ENCODE results near the gene QSOX1. TPM values are rescaled to one million over a fixed set of nuclear protein-coding genes. Genes with fewer than 3 reads are reported as not detected.
A peak's percentile ranks its signal among the peaks of the same experiment; 100 is the strongest.

Gene QSOX1
- total RNA-seq, 4 donors from 2014 or later = 65.9 to 124 (median 93.7) TPM

GRCh38 chr1:180232521-180233043 is 77.9 kb downstream of the QSOX1 start:
- Histone ChIP-seq H3K27me3 (peaks cover 96 to 100% (median 98%) of the 10 kb centered on the region in 3 donors), H3K36me3 (no peaks in the 10 kb centered on the region), H3K4me1 (peaks cover 23 to 41% of the 10 kb centered on the region in 2 donors), H3K27ac (no peak overlapping the region), H3K9me3 (no peaks in the 10 kb centered on the region), H3K4me3 (no peak overlapping the region)
- no peak for ATAC-seq
- TF ChIP-seq CTCF (IDR thresholded peaks at IDR 0.05 in 4 of 5, conservative IDR thresholded peaks at IDR 0.05 in 1 of 5) (no peak), POLR2A (IDR thresholded peaks at IDR 0.05) (no peak)
- DNase-seq = no peak
- in situ Hi-C loops (cut with MboI; ENCODE audit: low sequenced_read_pairs in 4 of 4) (no loop called here), intact Hi-C loops (cut with DNase I; ENCODE audit: low total_unique reads) (no loop called here)

- H3K9me3 ChIP-seq = no peaks in the 10 kb centered on the region
- DNase-seq = no peak
- H3K4me3 ChIP-seq = peak overlapping the region in 1 of 4 donors; percentile 20
- H3K4me1 ChIP-seq = peaks cover 23 to 41% of the 10 kb centered on the region in 2 donors
- peaks cover 96 to 100% (median 98%) of the 10 kb centered on the region in 3 donors for H3K27me3 ChIP-seq
- intact Hi-C loops (cut with DNase I; ENCODE audit: low total_unique reads) = no loop called here
- in situ Hi-C loops (cut with MboI; ENCODE audit: low sequenced_read_pairs in 4 of 4) = no loop called here
- no peak overlapping the region for H3K27ac ChIP-seq
- H3K36me3 ChIP-seq = no peaks in the 10 kb centered on the region
- TF ChIP-seq CTCF (IDR thresholded peaks at IDR 0.05 in 4 of 5, conservative IDR thresholded peaks at IDR 0.05 in 1 of 5) (no peak), POLR2A (IDR thresholded peaks at IDR 0.05) (no peak)
- ATAC-seq = no peak
Observed at GRCh38 chr1:180233191-180234011, 78.7 kb downstream of the QSOX1 start.

DNA sequence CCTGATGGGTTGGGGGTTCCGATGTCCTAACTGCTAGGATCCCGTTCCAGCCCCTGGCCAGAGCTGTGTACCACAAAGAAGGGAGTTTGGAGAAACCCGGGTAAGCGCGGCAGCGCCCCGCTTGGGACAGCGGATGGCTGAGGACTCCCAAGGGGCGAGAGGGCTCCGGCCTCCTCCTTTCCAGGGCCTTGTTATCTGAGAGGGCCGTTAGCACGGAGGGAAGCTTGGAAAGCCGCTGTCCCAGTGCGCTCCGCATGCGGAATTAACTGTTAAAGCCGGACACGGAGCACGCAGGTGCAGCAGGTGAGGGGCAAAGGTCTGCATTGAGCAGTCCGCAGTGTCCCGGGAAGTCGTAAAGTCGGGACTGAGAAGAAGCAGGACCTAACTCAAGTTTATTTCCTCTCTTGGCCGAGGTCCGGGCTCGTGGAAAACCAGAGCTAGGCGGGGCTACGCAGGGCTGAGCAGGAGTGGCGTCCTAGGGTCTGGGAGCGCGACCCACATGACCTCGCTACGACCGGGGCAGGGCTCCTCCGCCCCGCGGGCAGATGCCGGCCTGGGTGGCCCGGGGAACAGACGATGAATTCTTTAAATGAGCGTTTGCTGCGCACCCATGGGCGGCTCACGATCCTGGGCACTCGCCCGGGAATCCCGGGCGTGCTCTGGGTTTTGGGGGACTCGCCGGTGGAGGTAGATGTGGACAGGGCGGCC is 79.9 kb downstream of the QSOX1 start:
- TF ChIP-seq CTCF (IDR thresholded peaks at IDR 0.05 in 4 of 5, conservative IDR thresholded peaks at IDR 0.05 in 1 of 5) = no peak
- no peak for TF ChIP-seq POLR2A (IDR thresholded peaks at IDR 0.05)
- DNase-seq = no peak
- H3K27ac ChIP-seq = no peak overlapping the region
- no peaks in the 10 kb centered on the region for H3K9me3 ChIP-seq
- H3K36me3 ChIP-seq = no peaks in the 10 kb centered on the region
- no peak for ATAC-seq
- peaks cover 23 to 41% of the 10 kb centered on the region in 2 donors for H3K4me1 ChIP-seq
- peaks cover 96 to 100% (median 98%) of the 10 kb centered on the region in 3 donors for H3K27me3 ChIP-seq
- H3K4me3 ChIP-seq = peak overlapping the region; percentile 14 to 42 (median 28)
- intact Hi-C loops (cut with DNase I; ENCODE audit: low total_unique reads) (no loop called here), in situ Hi-C loops (cut with MboI; ENCODE audit: low sequenced_read_pairs in 4 of 4) (no loop called here)

DNA sequence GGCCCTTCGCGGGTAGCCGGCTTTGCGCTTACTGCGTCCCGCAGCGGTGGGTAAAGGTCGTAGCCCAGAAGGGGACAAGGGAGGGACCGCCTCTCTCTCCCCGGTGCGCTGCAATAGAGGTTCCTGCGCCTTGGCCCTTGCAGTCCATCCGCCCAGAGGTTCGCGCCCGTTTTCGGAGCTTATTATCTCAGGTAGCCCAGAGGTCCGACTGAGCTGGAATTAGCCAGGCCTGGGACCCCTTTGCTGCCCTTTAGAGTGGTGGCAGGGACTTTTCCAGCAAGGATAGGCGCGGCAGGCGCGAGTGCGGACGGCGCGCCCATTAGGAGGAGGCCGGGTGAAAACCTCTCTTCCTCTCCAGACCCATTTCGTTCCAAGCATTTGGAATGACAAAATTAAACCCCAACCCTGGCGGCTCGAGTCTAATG is 80.4 kb downstream of the QSOX1 start:
- ATAC-seq = no peak
- Histone ChIP-seq H3K9me3 (no peaks in the 10 kb centered on the region), H3K4me3 (peak overlapping the region in 3 of 4 donors; percentile 28 to 42 (median 29)), H3K36me3 (no peaks in the 10 kb centered on the region), H3K4me1 (peaks cover 23 to 39% of the 10 kb centered on the region in 2 donors), H3K27me3 (peaks cover 99 to 100% (median 100%) of the 10 kb centered on the region in 3 donors), H3K27ac (no peak overlapping the region)
- DNase-seq = no peak
- TF ChIP-seq POLR2A (IDR thresholded peaks at IDR 0.05) (no peak), CTCF (IDR thresholded peaks at IDR 0.05 in 4 of 5, conservative IDR thresholded peaks at IDR 0.05 in 1 of 5) (no peak)
- in situ Hi-C loops (cut with MboI; ENCODE audit: low sequenced_read_pairs in 4 of 4) (no loop called here), intact Hi-C loops (cut with DNase I; ENCODE audit: low total_unique reads) (no loop called here)
